H9 (cell line): ENCODE data around the gene SV2C. TPM values are rescaled to one million over a fixed set of nuclear protein-coding genes. Genes with fewer than 3 reads are reported as not detected.

ENCODE experiments used
- DNase-seq: peaks from one replicate; pipeline ENCODE4 v3.0.0-alpha.2; 2017
- H2AFZ ChIP-seq: one replicate; pipeline ENCODE4 v1.6.1; 2013; ENCODE audit warnings: mild to moderate bottlenecking, low read length, control low read depth, moderate library complexity
- H2AK5ac ChIP-seq: 2 replicates; pipeline ENCODE4 v1.6.1; 2013; ENCODE audit warnings: low read length, control low read depth, mixed read lengths; ENCODE audit not compliant: insufficient read length
- H2BK120ac ChIP-seq: one replicate; pipeline ENCODE4 v1.6.1; 2013; ENCODE audit warnings: low read depth, mild to moderate bottlenecking, low read length, control low read depth, inconsistent platforms; ENCODE audit not compliant: poor library complexity, severe bottlenecking
- H2BK12ac ChIP-seq: 2 replicates; pipeline ENCODE4 v1.6.1; 2013; ENCODE audit warnings: low read length, control low read depth, mixed read lengths, low read depth; ENCODE audit not compliant: insufficient read length
- H2BK15ac ChIP-seq: 2 replicates; pipeline ENCODE4 v1.6.1; 2013; ENCODE audit warnings: low read depth, low read length, control low read depth
- H2BK20ac ChIP-seq: one replicate; pipeline ENCODE4 v1.6.1; 2013; ENCODE audit warnings: low read depth, mild to moderate bottlenecking, low read length, control low read depth, inconsistent platforms; ENCODE audit not compliant: poor library complexity, severe bottlenecking
- H2BK5ac ChIP-seq: 2 replicates; pipeline ENCODE4 v1.6.1; 2013; ENCODE audit warnings: low read length, control low read depth, mixed read lengths; ENCODE audit not compliant: insufficient read length
- H3K14ac ChIP-seq: 2 replicates; pipeline ENCODE4 v1.6.1; 2013; ENCODE audit warnings: low read length, control low read depth; ENCODE audit not compliant: insufficient read depth
- H3K18ac ChIP-seq: 2 replicates; pipeline ENCODE4 v1.6.1; 2013; ENCODE audit warnings: low read depth, mild to moderate bottlenecking, mixed read lengths, low read length, control low read depth; ENCODE audit not compliant: insufficient read length
- H3K23ac ChIP-seq: 2 replicates; pipeline ENCODE4 v1.6.1; 2013; ENCODE audit warnings: low read length, control low read depth, mixed read lengths, low read depth; ENCODE audit not compliant: insufficient read length
- H3K23me2 ChIP-seq: 2 replicates; pipeline ENCODE4 v1.6.1; 2013; ENCODE audit warnings: low read depth, mild to moderate bottlenecking, mixed read lengths, low read length, control low read depth; ENCODE audit not compliant: insufficient read length, poor library complexity, severe bottlenecking
- H3K27ac ChIP-seq: 2 replicates; pipeline ENCODE4 v1.5.1; 2013; ENCODE audit warnings: low read length, control low read depth, mixed read lengths, low read depth; ENCODE audit not compliant: insufficient read length
- H3K27me3 ChIP-seq: 2 replicates; pipeline ENCODE4 v1.6.1; 2013; ENCODE audit warnings: low read length, control low read depth, inconsistent platforms; ENCODE audit not compliant: insufficient read depth
- H3K4ac ChIP-seq: 2 replicates; pipeline ENCODE4 v1.6.1; 2013; ENCODE audit warnings: low read depth, mild to moderate bottlenecking, control low read depth, inconsistent platforms, low read length, moderate library complexity
- H3K4me1 ChIP-seq: 2 replicates; pipeline ENCODE4 v1.6.1; 2013; ENCODE audit warnings: low read length, control low read depth, inconsistent platforms; ENCODE audit not compliant: insufficient read depth
- H3K4me2 ChIP-seq: 2 replicates; pipeline ENCODE4 v1.6.1; 2013; ENCODE audit warnings: low read length, control low read depth, mixed read lengths; ENCODE audit not compliant: insufficient read length, insufficient read depth
- H3K56ac ChIP-seq: 2 replicates; pipeline ENCODE4 v1.6.1; 2013; ENCODE audit warnings: low read depth, mild to moderate bottlenecking, mixed read lengths, low read length, control low read depth; ENCODE audit not compliant: insufficient read length
- H3K79me1 ChIP-seq: 2 replicates; pipeline ENCODE4 v1.6.1; 2013; ENCODE audit warnings: low read depth, mild to moderate bottlenecking, moderate library complexity, low read length, control low read depth, inconsistent platforms; ENCODE audit not compliant: insufficient read depth, poor library complexity, severe bottlenecking
- H3K79me2 ChIP-seq: 2 replicates; pipeline ENCODE4 v1.6.1; 2013; ENCODE audit warnings: low read length, control low read depth, inconsistent platforms; ENCODE audit not compliant: insufficient read depth
- H3K9ac ChIP-seq: 2 replicates; pipeline ENCODE4 v1.6.1; 2013; ENCODE audit warnings: low read length, control low read depth, mixed read lengths; ENCODE audit not compliant: insufficient read length; ENCODE audit errors: extremely low read depth
- H3K9me3 ChIP-seq: one replicate; pipeline ENCODE4 v1.6.1; 2013; ENCODE audit warnings: low read depth, low read length, inconsistent platforms; ENCODE audit not compliant: control insufficient read depth
- H3T11ph ChIP-seq: one replicate; pipeline ENCODE4 v1.6.1; 2013; ENCODE audit warnings: mild to moderate bottlenecking, low read length, control low read depth, inconsistent platforms
- H4K20me1 ChIP-seq: one replicate; pipeline ENCODE4 v1.6.1; 2013; ENCODE audit not compliant: control insufficient read depth, insufficient read length, insufficient read depth
- H4K5ac ChIP-seq: 2 replicates; pipeline ENCODE4 v1.6.1; 2013; ENCODE audit warnings: low read depth, mild to moderate bottlenecking, mixed read lengths, low read length, control low read depth; ENCODE audit not compliant: insufficient read length
- H4K8ac ChIP-seq: replicated peaks from 2 replicates; pipeline ENCODE4 v1.6.1; 2013; ENCODE audit warnings: low read length, control low read depth, mixed read lengths, low read depth; ENCODE audit not compliant: insufficient read length
- H4K91ac ChIP-seq: 2 replicates; pipeline ENCODE4 v1.6.1; 2013; ENCODE audit warnings: low read depth, mild to moderate bottlenecking, moderate library complexity, mixed read lengths, low read length, control low read depth; ENCODE audit not compliant: insufficient read length
- H3K27ac Mint-ChIP-seq, 3 experiments: 2 replicates in 2 of 3; 3 replicates in 1 of 3; pipeline ENCODE4 v1.8.0; 2020 to 2021; ENCODE audit warnings: mixed read lengths in 3 of 3, mild to moderate bottlenecking in 1 of 3, moderate library complexity in 1 of 3
- H3K27me3 Mint-ChIP-seq: 2 replicates; pipeline ENCODE4 v1.8.0; 2021; ENCODE audit warnings: low read depth, mild to moderate bottlenecking, moderate library complexity, mixed read lengths
- H3K36me3 Mint-ChIP-seq, 3 experiments: 2 replicates in 2 of 3; 3 replicates in 1 of 3; pipeline ENCODE4 v1.8.0; 2020 to 2021; ENCODE audit warnings: low read depth in 3 of 3, mixed read lengths in 3 of 3; ENCODE audit not compliant: insufficient read depth in 1 of 3
- H3K4me1 Mint-ChIP-seq, 2 experiments: 2 replicates each; pipeline ENCODE4 v1.8.0; 2020; ENCODE audit warnings: mixed read lengths in 2 of 2
- H3K4me3 Mint-ChIP-seq, 2 experiments: 2 replicates in 1 of 2; 3 replicates in 1 of 2; pipeline ENCODE4 v1.8.0; 2020 to 2021; ENCODE audit warnings: mild to moderate bottlenecking in 2 of 2, mixed read lengths in 2 of 2, moderate library complexity in 1 of 2
- H3K9me3 Mint-ChIP-seq, 2 experiments: 2 replicates in 1 of 2; 3 replicates in 1 of 2; pipeline ENCODE4 v1.8.0; 2020; ENCODE audit warnings: mild to moderate bottlenecking in 2 of 2, mixed read lengths in 2 of 2, moderate library complexity in 1 of 2
- whole genome bisulfite sequencing: extraction: QIAGEN DNeasy Blood & Tissue Kit; methylation state at CpG from one replicate; pipeline ENCODE4 v1.1.7; 2013; ENCODE audit warnings: missing lambda C conversion rate, low lambda C conversion rate, mixed read lengths; ENCODE audit not compliant: insufficient read length; ENCODE audit errors: extremely low coverage; 5-methylcytosine and 5-hydroxymethylcytosine counted together
- total RNA-seq: library from RNA; stranded (reverse); gene quantifications from 2 replicates; pipeline ENCODE4 v1.2.1, GENCODE V29; 2021
- TF ChIP-seq, protein P1 (sequence below): fragments of 200-600 bp; sonication (generic); conservative IDR thresholded peaks from 3 replicates; pipeline ENCODE4 v1.8.0; 2021; ENCODE audit warnings: antibody characterized with exemption, mild to moderate bottlenecking

SV2C gene
- total RNA-seq, 1 experiment from 2014 or later: 0.09 TPM

DNA sequence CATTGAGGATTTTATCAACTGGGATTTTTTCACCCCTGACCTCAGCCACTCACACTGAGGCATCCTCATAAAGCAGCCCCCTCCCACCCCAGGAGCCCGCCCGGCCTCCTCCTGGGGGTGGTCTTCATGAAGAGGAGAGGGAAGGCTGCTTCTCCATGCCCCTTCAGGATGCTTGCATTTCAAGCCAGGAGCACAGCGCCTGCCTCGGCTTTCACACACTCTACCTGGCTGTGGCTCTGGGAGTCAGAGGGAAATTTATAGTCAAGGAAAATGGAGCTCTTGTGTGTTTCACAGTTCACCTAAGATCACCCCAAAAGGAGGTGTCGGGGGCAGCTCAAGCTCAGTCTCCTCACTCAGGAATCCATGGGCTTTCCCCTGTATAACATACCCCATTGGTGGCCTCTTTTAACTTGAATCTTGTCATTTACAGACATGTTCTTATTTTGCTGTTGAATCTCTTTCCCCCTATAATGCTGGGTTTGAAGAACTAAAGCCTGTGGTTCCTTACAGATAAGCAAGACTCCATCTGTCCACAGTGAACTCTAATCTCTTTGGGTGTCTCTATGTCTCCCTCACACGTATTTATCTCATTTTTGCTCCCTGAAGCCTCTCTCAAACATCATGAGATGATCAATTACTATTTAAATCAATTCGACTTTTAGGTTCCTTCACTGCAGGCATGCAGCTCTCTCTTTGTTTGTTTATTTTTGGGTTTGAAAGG lies 297.3 kb downstream of the SV2C start:
- no peak overlapping the region for H3K23ac ChIP-seq
- H4K8ac ChIP-seq: no peak overlapping the region
- H3K18ac ChIP-seq: no peak overlapping the region
- no peak overlapping the region for H2BK20ac ChIP-seq
- H3K27ac ChIP-seq: no peak overlapping the region
- DNase-seq: no peak
- no peak overlapping the region for H2BK120ac ChIP-seq
- H2AK5ac ChIP-seq: no peak overlapping the region
- Mint-ChIP-seq H3K36me3 (no peaks in the 10 kb centered on the region; a peak in 1 of 7 replicates), H3K4me1 (peaks cover 6 to 9% of the 10 kb centered on the region in 2 experiments), H3K9me3 (no peaks in the 10 kb centered on the region), H3K4me3 (no peak overlapping the region), H3K27me3 (no peaks in the 10 kb centered on the region), H3K27ac (no peak overlapping the region)
- H4K5ac ChIP-seq: no peak overlapping the region
- TF ChIP-seq, protein P1, sequence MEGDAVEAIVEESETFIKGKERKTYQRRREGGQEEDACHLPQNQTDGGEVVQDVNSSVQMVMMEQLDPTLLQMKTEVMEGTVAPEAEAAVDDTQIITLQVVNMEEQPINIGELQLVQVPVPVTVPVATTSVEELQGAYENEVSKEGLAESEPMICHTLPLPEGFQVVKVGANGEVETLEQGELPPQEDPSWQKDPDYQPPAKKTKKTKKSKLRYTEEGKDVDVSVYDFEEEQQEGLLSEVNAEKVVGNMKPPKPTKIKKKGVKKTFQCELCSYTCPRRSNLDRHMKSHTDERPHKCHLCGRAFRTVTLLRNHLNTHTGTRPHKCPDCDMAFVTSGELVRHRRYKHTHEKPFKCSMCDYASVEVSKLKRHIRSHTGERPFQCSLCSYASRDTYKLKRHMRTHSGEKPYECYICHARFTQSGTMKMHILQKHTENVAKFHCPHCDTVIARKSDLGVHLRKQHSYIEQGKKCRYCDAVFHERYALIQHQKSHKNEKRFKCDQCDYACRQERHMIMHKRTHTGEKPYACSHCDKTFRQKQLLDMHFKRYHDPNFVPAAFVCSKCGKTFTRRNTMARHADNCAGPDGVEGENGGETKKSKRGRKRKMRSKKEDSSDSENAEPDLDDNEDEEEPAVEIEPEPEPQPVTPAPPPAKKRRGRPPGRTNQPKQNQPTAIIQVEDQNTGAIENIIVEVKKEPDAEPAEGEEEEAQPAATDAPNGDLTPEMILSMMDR: no peak
- H3K4me2 ChIP-seq: no peak overlapping the region
- H3T11ph ChIP-seq: no peak overlapping the region
- no peak overlapping the region for H2BK15ac ChIP-seq
- no peak overlapping the region for H2BK5ac ChIP-seq
- H3K4ac ChIP-seq: no peak overlapping the region
- H3K9me3 ChIP-seq: no peaks in the 10 kb centered on the region
- no peaks in the 10 kb centered on the region for H3K79me2 ChIP-seq
- no peak overlapping the region for H2AFZ ChIP-seq
- no peak overlapping the region for H4K91ac ChIP-seq
- H3K79me1 ChIP-seq: no peaks in the 10 kb centered on the region
- H4K20me1 ChIP-seq: no peaks in the 10 kb centered on the region
- no CpG with 5 or more reads among the region's 7 CpGs for WGBS
- no peak overlapping the region for H3K14ac ChIP-seq
- H2BK12ac ChIP-seq: no peak overlapping the region
- peaks cover 4% of the 10 kb centered on the region; the same call in 1 of the 2 replicates for H3K4me1 ChIP-seq
- no peaks in the 10 kb centered on the region for H3K27me3 ChIP-seq
- no peaks in the 10 kb centered on the region for H3K23me2 ChIP-seq
- H3K56ac ChIP-seq: no peak overlapping the region
- no peak overlapping the region for H3K9ac ChIP-seq
